Lung (tissue), 12 donors: ENCODE measurements around the gene ECE1. TPM values are rescaled to one million over a fixed set of nuclear protein-coding genes. Genes with fewer than 3 reads are reported as not detected.

Experiments
- ATAC-seq: fragments of 200-7000 bp; cut with Tn5 transposase; one replicate; pipeline ENCODE4 v1.9.1; 2020; ENCODE audit warnings: moderate number of reproducible peaks; ENCODE audit not compliant: insufficient read depth, low FRiP score
- DNase-seq, 3 donors: peaks; one replicate each; pipeline ENCODE4 v3.0.0-alpha.2; 2013 to 2017
- H3K27ac ChIP-seq, 2 donors: one replicate each; pipeline ENCODE4 v1.5.1; 2013; ENCODE audit warnings: mild to moderate bottlenecking in 2 of 2, moderate library complexity in 2 of 2, control low read depth in 1 of 2, inconsistent platforms in 1 of 2, low read depth in 1 of 2, low read length in 1 of 2
- H3K27me3 ChIP-seq, 3 donors: one replicate each; pipeline ENCODE4 v1.5.1; 2013; ENCODE audit warnings: low read length in 2 of 3; ENCODE audit not compliant: control insufficient read depth in 3 of 3, insufficient read depth in 3 of 3
- H3K36me3 ChIP-seq, 4 donors: one replicate each; pipeline ENCODE4 v1.5.1; 2013; ENCODE audit warnings: low read length in 4 of 4, mild to moderate bottlenecking in 1 of 4, moderate library complexity in 1 of 4; ENCODE audit not compliant: control insufficient read depth in 4 of 4, insufficient read depth in 4 of 4
- H3K4me1 ChIP-seq, 5 donors: one replicate each; pipeline ENCODE4 v1.5.1; 2013; ENCODE audit warnings: low read length in 5 of 5, mild to moderate bottlenecking in 2 of 5, moderate library complexity in 1 of 5; ENCODE audit not compliant: control insufficient read depth in 5 of 5, insufficient read depth in 5 of 5
- H3K4me3 ChIP-seq: one replicate; pipeline ENCODE4 v1.5.1; 2013; ENCODE audit warnings: mild to moderate bottlenecking, control low read depth, moderate library complexity
- H3K9ac ChIP-seq, 2 donors: one replicate each; pipeline ENCODE4 v1.5.1; 2013; ENCODE audit warnings: low read length in 2 of 2, control low read depth in 1 of 2; ENCODE audit not compliant: insufficient read depth in 1 of 2
- H3K9me3 ChIP-seq, 4 donors: one replicate each; pipeline ENCODE4 v1.5.1; 2013; ENCODE audit warnings: low read length in 3 of 4, mild to moderate bottlenecking in 1 of 4, moderate library complexity in 1 of 4; ENCODE audit not compliant: control insufficient read depth in 4 of 4, insufficient read depth in 3 of 4
- CTCF ChIP-seq: IDR thresholded peaks from 2 replicates; pipeline ENCODE4 v1.5.1; 2012; ENCODE audit warnings: mild to moderate bottlenecking; ENCODE audit errors: control extremely low read depth, extremely low read depth
- WGBS, 2 donors: extraction: QIAGEN DNeasy Blood & Tissue Kit; methylation state at CpG; one replicate each; pipeline ENCODE4 v1.1.7; 2013; 5-methylcytosine and 5-hydroxymethylcytosine counted together
- polyA plus RNA-seq, 2 donors: library from polyadenylated mRNA; stranded (reverse); fragments of 200-250 nt; gene quantifications; one replicate each; pipeline ENCODE4 v1.2.1, GENCODE V29; 2013
- total RNA-seq, 2 donors: library from RNA; depleted of rRNA in 1 of 2; stranded (reverse); fragments of >200 nt in 1 of 2; gene quantifications; one replicate each; pipeline ENCODE4 v1.2.1, GENCODE V29; 2014 to 2021
- donor health status: control.
- donor health status: control.
- donor health status: Bipolar disorder and iron deficiency.
- donor health status: healthy.
- donor health status: DM: yes; HTN: yes; CAD: no.

The ECE1 gene
- total and polyA plus RNA-seq, 4 donors: 55.7 to 129 (median 105) TPM

- no peak overlapping the region for H3K4me3 ChIP-seq
- H3K27ac ChIP-seq: peak overlapping the region; percentile 42 to 65
These were observed 28.5 kb upstream of the ECE1 start for GRCh38 chr1:21318714-21319159.

GRCh38 chr1:21318057-21318713 is 27.9 kb upstream of the ECE1 start:
- H3K27me3 ChIP-seq: no peaks in the 10 kb centered on the region
- peaks cover 6 to 79% (median 36%) of the 10 kb centered on the region in 5 donors for H3K4me1 ChIP-seq
- H3K9me3 ChIP-seq: no peaks in the 10 kb centered on the region
- peak overlapping the region in 1 of 2 donors; percentile 36 for H3K9ac ChIP-seq
- peak overlapping the region; percentile 42 to 65 for H3K27ac ChIP-seq
- WGBS, 2 donors: 86 to 91% methylated on average over 13 of the region's 13 CpGs
- TF ChIP-seq CTCF: no peak
- no peaks in the 10 kb centered on the region for H3K36me3 ChIP-seq
- DNase-seq: peak in 1 of 3 donors; percentile 18
- no peak for ATAC-seq
- no peak overlapping the region for H3K4me3 ChIP-seq

More at GRCh38 chr1:21318714-21319159, 28.5 kb upstream of the ECE1 start:
- DNase-seq (peak; percentile 93 to 95 (median 95)), ATAC-seq (no peak)
- H3K27me3 ChIP-seq: no peaks in the 10 kb centered on the region
- WGBS, 2 donors: 50 to 75% methylated on average over 16 of the region's 16 CpGs
- H3K9me3 ChIP-seq: no peaks in the 10 kb centered on the region
- no peaks in the 10 kb centered on the region for H3K36me3 ChIP-seq
- TF ChIP-seq CTCF: no peak
- peak overlapping the region in 1 of 2 donors; percentile 54 for H3K9ac ChIP-seq
- peaks cover 10 to 75% (median 36%) of the 10 kb centered on the region in 5 donors for H3K4me1 ChIP-seq

- Histone ChIP-seq H3K4me1 (peaks cover 1 to 74% (median 34%) of the 10 kb centered on the region in 5 donors), H3K36me3 (no peaks in the 10 kb centered on the region), H3K9me3 (no peaks in the 10 kb centered on the region), H3K4me3 (no peak overlapping the region), H3K27me3 (no peaks in the 10 kb centered on the region), H3K27ac (peak overlapping the region; percentile 43 to 65), H3K9ac (peak overlapping the region in 1 of 2 donors; percentile 29)
- ATAC-seq (no peak), DNase-seq (no peak)
- 82 to 89% methylated on average over 9 of the region's 9 CpGs for WGBS, 2 donors
- TF ChIP-seq CTCF: no peak
These were observed 27.4 kb upstream of the ECE1 start for GRCh38 chr1:21317690-21318043.
